NB4 (cell line): ENCODE measurements around the gene EXO1.

ENCODE experiments used
- CTCF ChIP-seq: IDR thresholded peaks from one replicate; pipeline ENCODE4 v1.5.1; 2012; ENCODE audit warnings: low read depth, low read length
- MAX ChIP-seq: IDR thresholded peaks from 2 replicates; pipeline ENCODE4 v1.6.1; 2011; ENCODE audit warnings: low read depth, low read length
- MYC ChIP-seq: IDR thresholded peaks from 2 replicates; pipeline ENCODE4 v1.6.1; 2011; ENCODE audit warnings: low read depth, low read length
- POLR2A ChIP-seq: IDR thresholded peaks from 2 replicates; pipeline ENCODE4 v1.6.1; 2011; ENCODE audit warnings: mild to moderate bottlenecking; ENCODE audit not compliant: insufficient read length; ENCODE audit errors: extremely low read depth

GRCh38 chr1:241894016-241894415 lies 46.0 kb downstream of the EXO1 start:
- TF ChIP-seq POLR2A (no peak), CTCF (no peak), MAX (no peak), MYC (no peak)
